ENCODE data around the gene ZNF844.

The ZNF844 gene

DNA sequence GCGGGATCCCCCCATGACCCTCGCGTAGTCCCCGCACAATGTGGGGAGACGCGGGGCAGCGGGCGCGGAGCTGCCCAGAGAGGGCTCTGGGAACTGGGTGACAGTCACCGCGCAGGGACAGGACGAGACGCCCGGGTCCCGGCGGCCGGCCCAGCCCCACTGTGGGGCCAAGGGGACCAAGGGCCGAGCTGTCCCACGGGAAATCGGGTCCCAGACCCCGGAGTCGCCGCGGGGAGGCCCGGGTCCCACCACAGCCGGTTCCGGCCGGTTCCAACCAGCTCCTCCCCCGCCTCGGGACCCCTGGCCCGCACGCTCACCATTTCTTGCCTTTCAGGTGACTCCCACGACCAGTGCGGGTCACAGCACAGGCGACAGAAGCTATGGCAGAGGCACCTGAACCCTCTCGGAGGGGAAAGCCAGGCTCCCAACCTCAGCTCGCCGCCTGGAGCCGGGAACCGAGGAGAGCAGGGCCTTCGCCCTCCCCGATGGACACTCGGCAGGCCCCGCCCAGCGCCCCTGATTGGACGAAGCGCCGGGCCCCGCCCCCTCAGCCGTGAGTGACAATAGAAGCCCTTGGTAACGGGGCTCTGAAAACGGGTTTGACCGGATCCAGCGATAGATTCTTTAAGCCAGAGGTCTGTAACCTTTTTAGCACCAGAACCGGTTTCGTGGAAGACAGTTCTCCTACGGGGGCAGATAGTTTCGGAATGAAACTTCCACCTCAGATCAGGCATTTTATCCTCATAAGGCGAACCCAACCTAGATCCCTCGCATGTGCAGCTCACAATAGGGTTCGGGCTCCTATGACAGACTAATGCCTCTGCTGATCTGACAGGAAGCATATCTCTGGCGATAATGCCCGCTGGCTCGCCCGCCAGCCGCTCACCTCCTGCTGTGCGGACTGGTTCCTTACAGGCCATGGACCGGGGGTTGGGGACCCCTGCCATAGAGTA lies 29.0 kb upstream of the ZNF844 start, which contains the start of gene ZNF433 (continued):
- TF ChIP-seq, protein P1, sequence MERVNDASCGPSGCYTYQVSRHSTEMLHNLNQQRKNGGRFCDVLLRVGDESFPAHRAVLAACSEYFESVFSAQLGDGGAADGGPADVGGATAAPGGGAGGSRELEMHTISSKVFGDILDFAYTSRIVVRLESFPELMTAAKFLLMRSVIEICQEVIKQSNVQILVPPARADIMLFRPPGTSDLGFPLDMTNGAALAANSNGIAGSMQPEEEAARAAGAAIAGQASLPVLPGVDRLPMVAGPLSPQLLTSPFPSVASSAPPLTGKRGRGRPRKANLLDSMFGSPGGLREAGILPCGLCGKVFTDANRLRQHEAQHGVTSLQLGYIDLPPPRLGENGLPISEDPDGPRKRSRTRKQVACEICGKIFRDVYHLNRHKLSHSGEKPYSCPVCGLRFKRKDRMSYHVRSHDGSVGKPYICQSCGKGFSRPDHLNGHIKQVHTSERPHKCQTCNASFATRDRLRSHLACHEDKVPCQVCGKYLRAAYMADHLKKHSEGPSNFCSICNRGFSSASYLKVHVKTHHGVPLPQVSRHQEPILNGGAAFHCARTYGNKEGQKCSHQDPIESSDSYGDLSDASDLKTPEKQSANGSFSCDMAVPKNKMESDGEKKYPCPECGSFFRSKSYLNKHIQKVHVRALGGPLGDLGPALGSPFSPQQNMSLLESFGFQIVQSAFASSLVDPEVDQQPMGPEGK (tag by site-specific recombination; IDR thresholded peaks at IDR 0.05): peak; percentile 54
- TF ChIP-seq HIC1 (tag by site-specific recombination; IDR thresholded peaks at IDR 0.05): no peak
- TF ChIP-seq ZSCAN23 (tag by site-specific recombination; IDR thresholded peaks at IDR 0.05): no peak
- no peak for TF ChIP-seq ZNF530 (tag by site-specific recombination; IDR thresholded peaks at IDR 0.05; ENCODE audit: low read depth)
- TF ChIP-seq ZBTB7A (tag by site-specific recombination; IDR thresholded peaks at IDR 0.05; ENCODE audit: low read depth): no peak

GRCh38 chr19:12042893-12043292 lies 21.6 kb upstream of the ZNF844 start:
- Histone ChIP-seq H3K4me1 (ENCODE audit: control insufficient read depth, insufficient read depth, low read length) (no peaks in the 10 kb centered on the region), H3K27ac (ENCODE audit: extremely low read depth, low read depth, low read length) (no peak overlapping the region), H3K36me3 (ENCODE audit: control insufficient read depth in 2 of 2, insufficient read depth in 1 of 2, low read length in 2 of 2) (peaks cover 0 to 22% of the 10 kb centered on the region in 2 experiments; a peak in 1 of 3 replicates), H3K4me3 (ENCODE audit: low read depth, low read length) (no peak overlapping the region), H3K9me3 (ENCODE audit: control insufficient read depth, insufficient read depth, low read depth, low read length) (no peaks in the 10 kb centered on the region)
- TF ChIP-seq ZIC2 (tag by site-specific recombination; IDR thresholded peaks at IDR 0.05) (no peak), ZBTB44 (tag by site-specific recombination; IDR thresholded peaks at IDR 0.05) (no peak), ZFP69B (tag by site-specific recombination; IDR thresholded peaks at IDR 0.05) (no peak), ZNF423 (tag by site-specific recombination; IDR thresholded peaks at IDR 0.05) (no peak), ZNF211 (tag by site-specific recombination; IDR thresholded peaks at IDR 0.05; ENCODE audit: low read depth) (no peak), ZBTB17 (tag by site-specific recombination; IDR thresholded peaks at IDR 0.05) (no peak), KLF7 (tag by site-specific recombination; IDR thresholded peaks at IDR 0.05; ENCODE audit: borderline replicate concordance) (no peak)
- CTCF ChIA-PET: interaction anchor here (1.2 kb wide), 1 partner anchor 52 kb away, joined by 5 read pairs; no protein-coding TSS in a partner anchor
- POLR2A ChIA-PET: interaction anchor here (1.0 kb wide), 1 partner anchor 10 kb away, joined by 4 read pairs; the partner anchor contains the start of gene ZNF878

GRCh38 chr19:12043752-12044422 lies 20.6 kb upstream of the ZNF844 start:
- Histone ChIP-seq H3K36me3 (ENCODE audit: control insufficient read depth in 2 of 2, insufficient read depth in 1 of 2, low read length in 2 of 2) (peaks cover 0 to 22% of the 10 kb centered on the region in 2 experiments; a peak in 1 of 3 replicates), H3K4me3 (ENCODE audit: low read depth, low read length) (no peak overlapping the region), H3K27ac (ENCODE audit: extremely low read depth, low read depth, low read length) (no peak overlapping the region), H3K9me3 (ENCODE audit: control insufficient read depth, insufficient read depth, low read depth, low read length) (no peaks in the 10 kb centered on the region), H3K4me1 (ENCODE audit: control insufficient read depth, insufficient read depth, low read length) (no peaks in the 10 kb centered on the region)
- ChIA-PET POLR2A (interaction anchor here (1.0 kb wide), 1 partner anchor 9 kb away, joined by 4 read pairs; the partner anchor contains the start of gene ZNF878), CTCF (no interaction called here)
- peak; percentile 68 for TF ChIP-seq PRDM1 (tag by site-specific recombination; IDR thresholded peaks at IDR 0.05)
- no peak for TF ChIP-seq ZNF768 (tag by site-specific recombination; IDR thresholded peaks at IDR 0.05)
- TF ChIP-seq KLF9 (tag by site-specific recombination; IDR thresholded peaks at IDR 0.05; ENCODE audit: low read depth): no peak
- peak; percentile 98 for TF ChIP-seq SETDB1 (IDR thresholded peaks at IDR 0.05; ENCODE audit: insufficient read length, low read length)
- no peak for TF ChIP-seq ZNF274 (IDR thresholded peaks at IDR 0.05; ENCODE audit: low read length)
- TF ChIP-seq ZNF274 (tag by site-specific recombination; IDR thresholded peaks at IDR 0.05; ENCODE audit: borderline replicate concordance): peak; percentile 93
- no peak for TF ChIP-seq BCL11A (tag by site-specific recombination; IDR thresholded peaks at IDR 0.05; ENCODE audit: low read depth)
- peak; percentile 93; the same call in 1 of the 2 replicates for TF ChIP-seq TRIM28 (IDR thresholded peaks at IDR 0.05; ENCODE audit: borderline replicate concordance, low read length)
